Left lobe of liver (tissue), 2 donors: ENCODE data around the gene CD96. TPM values are rescaled to one million over a fixed set of nuclear protein-coding genes. Genes with fewer than 3 reads are reported as not detected.
"Not testable (repeated sequence)": the region's sequence is repeated elsewhere in the genome, so short reads cannot be mapped to it uniquely, and the experiment has no call there.

ENCODE experiments used
- ATAC-seq: fragments of 200-7000 bp; cut with Tn5 transposase; one replicate; pipeline ENCODE4 v1.9.1; 2020; ENCODE audit warnings: mild to moderate bottlenecking, moderate library complexity
- DNase-seq: peaks from one replicate; pipeline ENCODE4 v3.0.0-alpha.2; 2020; ENCODE audit warnings: low spot score
- total RNA-seq: library from RNA; stranded (reverse); gene quantifications from one replicate; pipeline ENCODE4 v1.2.1, GENCODE V29; 2021
- donor health status: DM: no; HTN: no; CAD: no; lungs with moderate emphysema.
- donor health status: DM: no; HTN: yes; CAD: no.

The CD96 gene
- total RNA-seq, 1 donor from 2014 or later, result 0.40 TPM

DNA sequence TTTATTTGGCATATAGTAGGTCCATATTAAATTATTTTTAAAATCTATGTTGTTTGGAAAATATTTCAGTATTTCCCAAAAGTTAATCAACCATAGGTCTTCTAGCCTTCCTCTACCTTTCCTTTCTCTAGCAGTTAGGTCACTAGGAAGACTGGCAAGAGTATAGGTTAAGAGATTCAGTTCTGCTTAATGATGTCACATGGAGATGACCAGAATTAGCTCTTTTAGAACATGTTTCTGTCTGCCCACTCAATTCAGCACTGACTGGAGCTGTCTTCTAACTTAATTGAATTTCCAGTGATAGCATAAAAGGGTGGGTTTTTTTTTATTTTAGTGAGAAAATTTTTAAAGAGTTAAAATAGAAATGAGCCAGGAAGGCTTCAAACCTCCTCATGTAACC lies 76.9 kb downstream of the CD96 start:
- no peak for ATAC-seq

GRCh38 chr3:111619833-111620232 lies 77.8 kb downstream of the CD96 start:
- DNase-seq (no peak), ATAC-seq (no peak)

More for the DNA sequence above, 76.9 kb downstream of the CD96 start:
- DNase-seq, result no peak

- no peak for ATAC-seq
- DNase-seq, result no peak
These were observed 79.5 kb downstream of the CD96 start for GRCh38 chr3:111621535-111621934.

- DNase-seq, result no peak
- no peak for ATAC-seq
These were observed 85.1 kb downstream of the CD96 start for GRCh38 chr3:111627092-111627491.

- not testable (repeated sequence) for ATAC-seq, DNase-seq
These were observed 87.0 kb downstream of the CD96 start for GRCh38 chr3:111629018-111629417.

GRCh38 chr3:111630638-111631037 lies 88.6 kb downstream of the CD96 start:
- not testable (repeated sequence) for ATAC-seq

DNA sequence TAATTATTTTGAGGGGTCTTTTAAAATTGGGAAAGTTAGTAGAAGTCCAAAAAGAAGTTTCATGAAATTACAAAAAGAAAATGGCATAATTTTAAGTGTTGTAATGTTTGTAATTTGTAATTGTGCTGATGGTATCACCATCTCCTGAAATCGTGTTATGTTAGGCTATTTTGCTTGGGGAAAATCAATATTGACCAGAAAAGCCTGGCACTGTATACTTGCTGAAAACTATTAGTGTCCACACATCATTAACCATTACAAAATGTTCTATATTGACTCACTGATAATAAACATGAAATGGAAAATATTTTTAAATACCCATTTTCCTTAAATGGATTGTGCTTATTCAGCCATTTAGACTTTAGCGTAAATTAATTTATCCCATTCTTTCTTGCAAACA lies 93.4 kb downstream of the CD96 start:
- DNase-seq (no peak), ATAC-seq (no peak)

More at GRCh38 chr3:111630638-111631037, 88.6 kb downstream of the CD96 start:
- DNase-seq, result not testable (repeated sequence)

GRCh38 chr3:111636366-111636885 lies 94.4 kb downstream of the CD96 start:
- DNase-seq, result no peak
- ATAC-seq, result no peak

DNA sequence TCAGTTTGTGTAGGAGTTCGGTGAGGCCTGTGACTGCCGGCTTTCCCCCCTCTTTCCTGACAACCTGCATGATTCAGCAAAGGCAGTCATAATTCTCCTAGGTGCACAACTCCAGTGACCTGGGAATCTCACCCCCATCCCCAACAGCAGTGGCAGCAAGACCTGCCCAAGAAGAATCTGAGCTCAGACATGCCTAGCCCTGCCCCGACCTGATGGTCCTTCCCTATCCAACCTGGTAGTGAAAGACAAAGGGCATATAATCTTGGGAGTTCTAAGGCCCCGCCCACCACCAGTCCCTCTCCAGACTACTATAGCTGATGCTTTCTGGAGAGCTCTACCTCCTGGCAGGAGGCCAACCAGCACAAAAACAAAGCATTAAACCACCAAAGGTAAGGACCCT lies 97.3 kb downstream of the CD96 start:
- ATAC-seq (no peak), DNase-seq (no peak)

DNA sequence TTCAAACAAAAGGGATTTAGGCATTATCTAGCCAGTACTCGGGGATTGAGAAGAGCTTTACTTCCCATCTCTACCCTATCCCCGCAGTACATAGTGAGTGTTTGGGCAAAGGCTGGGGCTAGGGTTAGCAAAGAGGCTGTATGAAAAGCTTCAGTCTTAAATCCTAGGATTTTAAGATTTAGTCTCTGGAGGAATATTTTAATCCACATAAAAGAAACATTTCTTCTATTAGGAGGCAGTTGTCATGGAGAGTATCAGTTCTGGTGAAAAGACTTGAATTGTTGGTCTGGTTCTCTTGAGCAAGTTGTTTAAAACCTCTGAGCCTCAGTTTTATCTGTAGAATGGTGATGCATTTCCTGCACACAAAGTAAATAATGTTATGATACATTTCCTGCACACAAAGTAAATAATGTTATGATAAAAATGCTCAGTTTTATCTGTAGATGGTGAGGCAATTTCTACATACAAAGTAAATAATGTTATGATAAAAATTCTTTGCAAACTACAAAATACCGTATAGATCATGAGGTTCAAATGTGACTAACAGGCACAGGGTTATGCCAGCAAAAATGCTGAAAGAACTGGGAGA lies 107.1 kb downstream of the CD96 start:
- ATAC-seq (no peak), DNase-seq (no peak)

GRCh38 chr3:111650378-111651275 lies 108.6 kb downstream of the CD96 start:
- DNase-seq, result no peak
- peak; percentile 67 for ATAC-seq

DNA sequence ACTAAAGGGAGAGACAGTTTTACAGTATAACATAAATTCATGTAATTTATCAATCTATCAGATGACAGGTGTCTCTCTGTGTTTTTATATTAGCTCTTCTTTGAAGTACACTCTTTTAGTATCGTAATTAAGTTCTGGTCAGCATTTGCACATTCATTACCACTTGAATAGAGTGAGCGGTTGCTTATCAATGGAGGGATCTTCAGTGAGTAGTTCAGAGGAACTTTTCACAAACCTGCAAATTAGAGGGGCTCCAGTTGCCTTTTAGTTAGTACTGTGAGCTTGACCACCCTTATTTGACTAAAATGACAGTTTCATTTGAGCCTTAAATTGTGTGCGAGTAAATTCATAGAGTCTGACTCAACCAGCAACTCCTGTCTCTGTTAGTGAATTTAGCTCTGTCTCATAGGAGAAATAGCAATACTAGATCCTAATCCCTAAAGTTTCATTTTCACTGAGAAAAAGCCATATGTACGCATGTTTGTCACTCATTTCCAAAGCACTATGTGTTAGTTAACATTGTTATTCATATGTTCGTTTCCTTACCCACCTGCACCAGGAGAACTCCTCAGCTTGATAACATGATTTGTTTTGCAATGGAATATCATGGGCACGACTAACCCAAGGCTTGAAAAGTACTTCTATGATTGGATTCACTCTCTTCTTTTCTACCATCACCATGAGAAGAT lies 110.6 kb downstream of the CD96 start:
- no peak for ATAC-seq
- DNase-seq, result no peak

DNA sequence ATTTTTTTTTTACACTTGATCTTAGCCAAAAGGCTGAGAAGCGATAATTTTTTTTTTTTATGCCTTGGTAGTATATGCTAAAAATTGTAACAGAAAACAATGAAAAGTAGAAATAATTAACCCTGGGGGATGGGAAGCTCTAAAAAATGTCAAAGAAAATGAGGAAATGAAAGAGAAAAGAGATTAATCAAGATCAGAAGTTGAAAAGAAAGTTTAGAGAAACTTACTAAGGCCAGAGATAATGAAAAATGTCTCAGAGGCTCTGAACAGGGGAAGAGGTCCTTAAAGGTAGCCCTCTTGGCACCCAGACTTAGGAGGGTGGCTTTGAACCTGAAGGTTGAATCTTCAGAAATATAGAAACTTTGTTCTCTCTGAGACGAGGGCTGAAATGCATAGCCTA lies 111.8 kb downstream of the CD96 start:
- ATAC-seq, result no peak

GRCh38 chr3:111662012-111662411 lies 120.0 kb downstream of the CD96 start:
- ATAC-seq (no peak), DNase-seq (no peak)

More for the DNA sequence above, 111.8 kb downstream of the CD96 start:
- DNase-seq, result no peak

- ATAC-seq (no peak), DNase-seq (no peak)
These were observed 120.9 kb downstream of the CD96 start for GRCh38 chr3:111662907-111663306.

DNA sequence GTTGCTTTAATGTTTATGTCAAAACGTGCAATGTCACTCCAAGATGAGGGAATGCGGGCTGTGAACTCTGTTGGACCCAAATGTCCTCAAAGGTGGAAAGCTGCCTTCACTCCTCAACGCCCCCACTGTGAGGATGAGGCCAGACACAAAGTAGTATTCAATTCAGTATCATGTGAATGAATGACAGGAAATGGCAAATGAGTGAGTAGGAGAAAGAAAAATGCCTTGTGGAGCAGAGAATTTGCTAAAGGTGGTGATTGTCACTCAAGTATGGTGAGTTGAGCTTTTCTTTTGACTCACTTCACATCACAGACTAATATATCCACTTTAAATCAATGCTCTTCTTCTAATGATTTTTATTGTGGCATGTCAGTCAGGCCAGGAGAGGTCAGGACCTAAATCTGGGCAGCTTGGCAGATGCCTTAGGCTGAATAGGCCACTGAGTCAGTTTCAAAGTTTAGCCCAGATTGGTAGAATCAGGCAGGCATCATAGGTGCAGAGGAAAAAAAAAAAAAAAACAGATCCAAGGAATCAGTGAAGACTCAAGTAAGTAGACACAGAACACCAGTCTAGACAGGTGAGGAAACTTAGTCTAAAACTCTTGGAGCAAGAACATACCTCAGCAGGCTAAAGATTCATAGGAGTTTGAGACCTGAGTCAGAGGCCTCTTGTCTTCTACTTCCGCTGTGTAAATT lies 124.2 kb downstream of the CD96 start:
- no peak for ATAC-seq
- DNase-seq, result no peak

GRCh38 chr3:111667170-111667569 lies 125.2 kb downstream of the CD96 start:
- no peak for DNase-seq
- ATAC-seq, result no peak

DNA sequence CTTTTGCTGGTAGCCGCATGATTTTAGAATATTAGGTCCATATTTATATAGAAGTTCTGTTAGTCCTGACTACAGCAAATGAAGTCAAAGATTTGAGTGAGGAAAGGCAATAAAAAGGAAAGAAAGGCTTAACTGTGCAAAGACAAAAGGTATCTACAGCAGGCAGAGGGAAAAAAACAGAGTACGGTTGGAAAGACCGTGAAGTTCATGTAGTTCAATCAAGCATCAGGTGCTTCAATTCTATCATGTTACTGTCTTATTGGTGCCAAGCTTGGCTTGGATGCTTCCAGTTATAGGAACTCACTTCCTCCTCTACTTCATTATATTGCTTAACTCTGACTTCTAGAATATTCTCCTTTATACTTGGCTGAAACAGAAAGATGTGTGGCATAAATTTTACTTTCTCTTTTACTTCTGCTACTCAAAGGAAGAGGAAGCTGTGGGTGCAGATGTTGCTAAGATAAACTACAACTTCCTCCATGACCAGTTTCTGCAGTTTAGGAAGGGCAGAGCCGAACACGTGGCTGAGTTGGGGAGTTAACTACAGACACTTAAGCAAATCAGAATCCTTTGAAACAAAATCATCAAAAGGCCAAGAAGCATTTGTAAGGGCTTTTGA lies 125.7 kb downstream of the CD96 start:
- ATAC-seq (peak; percentile 59), DNase-seq (no peak)

DNA sequence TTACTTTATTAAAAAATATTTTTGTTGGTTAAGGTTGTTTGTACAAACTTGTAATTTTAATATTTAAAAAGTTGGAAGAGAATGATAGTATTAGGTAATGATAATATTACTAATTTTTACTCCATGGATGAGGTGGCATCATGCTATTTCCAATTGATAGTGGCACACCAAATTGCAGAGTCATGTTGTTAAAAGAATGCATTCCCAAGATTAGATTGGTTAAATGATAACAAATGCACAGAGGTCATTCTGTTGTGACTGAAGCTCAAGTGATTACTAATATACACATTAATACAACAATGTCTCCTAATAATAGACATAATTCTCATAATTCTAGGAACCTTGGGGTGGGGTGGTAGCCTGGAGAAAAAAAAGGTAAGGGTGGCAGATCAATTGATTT lies 126.3 kb downstream of the CD96 start:
- no peak for DNase-seq
- ATAC-seq, result no peak

DNA sequence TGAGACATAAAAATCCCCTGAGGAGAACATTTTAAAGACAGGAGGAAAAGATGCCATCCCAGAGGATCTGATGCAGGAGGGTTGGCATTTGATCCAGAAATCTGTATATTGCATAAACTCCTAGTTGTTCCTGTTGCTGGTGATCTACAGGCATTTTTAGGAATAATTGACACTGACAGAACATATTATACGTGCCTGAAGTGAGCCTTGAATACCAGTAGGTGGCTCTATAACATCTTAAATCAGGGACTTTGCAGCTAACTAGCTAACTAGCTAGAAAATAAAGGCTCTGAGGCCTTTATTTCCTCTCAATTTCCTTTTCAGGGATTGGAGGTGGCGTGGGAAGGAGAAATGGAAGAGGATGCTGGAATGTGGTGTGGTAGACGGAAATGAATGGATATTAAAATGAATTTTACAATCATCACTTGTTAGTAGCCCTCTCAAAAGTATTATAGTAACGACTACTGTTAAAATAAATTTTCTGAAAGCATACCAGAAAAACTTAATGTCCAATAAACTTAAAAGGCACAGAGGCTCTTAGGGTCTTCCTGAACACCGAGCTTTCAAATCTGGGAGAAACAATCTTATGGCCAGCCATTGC lies 127.0 kb downstream of the CD96 start:
- DNase-seq (no peak), ATAC-seq (peak; percentile 95)
